LNCaP clone FGC (cell line): Measurements from ENCODE around the gene KAZALD1.

Source experiments
- DNase-seq: peaks from one replicate; pipeline ENCODE4 v3.0.0-alpha.2; 2011; ENCODE audit warnings: low read depth
- H3K4me3 ChIP-seq: 2 replicates; pipeline ENCODE4 v1.5.1; 2011; ENCODE audit warnings: mild to moderate bottlenecking, low read depth, low read length, control low read depth
- TF ChIP-seq, protein P1 (sequence below): IDR thresholded peaks from 2 replicates; pipeline ENCODE4 v1.5.1; 2012; ENCODE audit warnings: mild to moderate bottlenecking; ENCODE audit not compliant: control insufficient read depth, insufficient read depth; ENCODE audit errors: extremely low read depth

Gene KAZALD1

GRCh38 chr10:101076630-101077029 is 14.8 kb downstream of the KAZALD1 start:
- no peak for DNase-seq
- no peak overlapping the region for H3K4me3 ChIP-seq
- TF ChIP-seq, protein P1, sequence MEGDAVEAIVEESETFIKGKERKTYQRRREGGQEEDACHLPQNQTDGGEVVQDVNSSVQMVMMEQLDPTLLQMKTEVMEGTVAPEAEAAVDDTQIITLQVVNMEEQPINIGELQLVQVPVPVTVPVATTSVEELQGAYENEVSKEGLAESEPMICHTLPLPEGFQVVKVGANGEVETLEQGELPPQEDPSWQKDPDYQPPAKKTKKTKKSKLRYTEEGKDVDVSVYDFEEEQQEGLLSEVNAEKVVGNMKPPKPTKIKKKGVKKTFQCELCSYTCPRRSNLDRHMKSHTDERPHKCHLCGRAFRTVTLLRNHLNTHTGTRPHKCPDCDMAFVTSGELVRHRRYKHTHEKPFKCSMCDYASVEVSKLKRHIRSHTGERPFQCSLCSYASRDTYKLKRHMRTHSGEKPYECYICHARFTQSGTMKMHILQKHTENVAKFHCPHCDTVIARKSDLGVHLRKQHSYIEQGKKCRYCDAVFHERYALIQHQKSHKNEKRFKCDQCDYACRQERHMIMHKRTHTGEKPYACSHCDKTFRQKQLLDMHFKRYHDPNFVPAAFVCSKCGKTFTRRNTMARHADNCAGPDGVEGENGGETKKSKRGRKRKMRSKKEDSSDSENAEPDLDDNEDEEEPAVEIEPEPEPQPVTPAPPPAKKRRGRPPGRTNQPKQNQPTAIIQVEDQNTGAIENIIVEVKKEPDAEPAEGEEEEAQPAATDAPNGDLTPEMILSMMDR, result no peak

DNA sequence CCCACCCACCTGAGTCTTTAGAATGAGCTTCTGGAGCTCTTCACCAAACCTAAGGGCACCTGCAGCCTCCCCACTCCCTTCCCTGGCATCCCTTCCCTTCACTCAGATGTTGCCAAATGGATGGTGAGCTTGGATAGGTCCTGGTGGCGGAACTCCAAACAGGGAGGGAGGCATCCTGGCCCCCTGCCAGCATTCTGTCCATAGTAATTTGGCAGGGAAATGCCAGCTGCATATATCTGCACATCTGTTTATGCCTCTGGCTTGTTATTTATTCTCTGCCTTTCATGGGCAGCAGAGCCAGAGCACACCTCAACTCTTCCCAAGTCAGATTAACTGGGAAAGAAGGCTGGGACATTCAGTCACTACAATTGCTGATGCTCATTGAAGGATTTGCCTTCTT is 18.1 kb downstream of the KAZALD1 start:
- no peak overlapping the region for H3K4me3 ChIP-seq
- TF ChIP-seq, protein P1, result no peak
- DNase-seq, result no peak

DNA sequence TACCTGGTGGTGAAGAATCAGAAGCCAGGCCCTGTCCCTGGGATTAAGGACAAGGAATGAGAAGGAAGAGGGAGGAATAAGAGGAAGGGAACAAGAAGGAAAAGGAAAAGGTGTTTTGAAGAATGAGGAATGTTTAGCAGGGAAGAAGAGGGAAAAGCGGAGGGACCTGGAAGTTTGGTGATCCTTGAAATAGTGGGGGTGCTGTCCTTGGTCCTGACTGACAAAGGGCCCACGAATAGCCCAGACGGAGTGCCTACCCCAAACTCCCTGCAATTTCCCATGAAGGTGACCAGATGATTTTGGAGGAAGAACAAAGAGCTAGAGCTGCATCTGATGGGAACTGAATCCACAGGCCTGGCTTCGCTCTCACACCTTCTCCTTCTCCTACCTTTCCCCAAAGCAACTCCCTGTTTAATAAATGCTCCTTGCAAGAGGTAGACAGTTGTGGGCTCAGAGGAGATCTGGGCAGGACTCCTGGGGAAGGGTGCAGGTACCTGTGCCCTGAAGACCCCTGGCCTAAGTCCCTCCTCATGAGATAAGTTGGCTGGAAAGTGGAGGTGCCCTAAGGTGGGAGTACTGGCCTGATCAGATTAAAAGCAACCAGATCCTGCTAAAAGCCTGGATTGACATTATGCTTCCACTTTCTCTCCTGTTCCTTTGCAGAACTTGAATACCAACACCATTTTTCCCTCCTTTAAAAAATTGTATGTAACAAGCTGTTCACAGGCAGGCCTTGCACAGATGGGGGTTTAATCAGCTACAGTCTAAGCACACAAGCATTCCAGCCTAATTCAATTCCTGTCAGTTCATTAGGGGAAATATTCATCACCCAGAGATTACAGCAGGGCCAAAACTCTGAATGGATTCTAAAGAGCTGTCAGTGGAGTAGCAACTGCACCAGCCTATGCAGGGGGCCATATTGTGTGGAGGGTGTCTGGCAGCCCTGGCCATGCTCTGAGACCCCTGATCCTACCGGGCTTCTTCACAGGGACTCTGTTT is 19.4 kb downstream of the KAZALD1 start:
- no peak overlapping the region for H3K4me3 ChIP-seq
- TF ChIP-seq, protein P1, result no peak
- DNase-seq, result no peak

DNA sequence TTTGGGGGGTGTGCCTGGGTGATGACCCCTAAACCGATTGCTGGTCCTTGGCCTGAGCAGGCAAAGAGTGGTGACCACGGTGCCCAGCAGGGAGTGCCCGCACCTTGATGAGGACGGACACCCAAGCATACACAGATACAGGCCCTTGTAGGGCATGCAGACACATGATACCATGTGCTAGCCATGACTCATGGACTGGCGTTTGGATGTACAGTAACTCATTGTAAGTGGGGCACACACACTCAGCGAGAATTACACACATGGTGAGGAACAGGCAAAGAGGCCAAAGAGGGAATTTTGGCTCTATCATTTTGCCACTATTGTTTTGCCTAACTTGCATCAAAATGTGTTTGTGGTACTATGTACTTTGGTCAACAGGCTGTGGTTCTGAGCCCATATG is 24.1 kb downstream of the KAZALD1 start:
- H3K4me3 ChIP-seq, result no peak overlapping the region
- DNase-seq, result no peak
- TF ChIP-seq, protein P1, result no peak

GRCh38 chr10:101087376-101087775 is 25.6 kb downstream of the KAZALD1 start:
- TF ChIP-seq, protein P1, result no peak
- H3K4me3 ChIP-seq, result no peak overlapping the region
- no peak for DNase-seq

- DNase-seq, result no peak
- TF ChIP-seq, protein P1, result no peak
- no peak overlapping the region for H3K4me3 ChIP-seq
These were observed 26.2 kb downstream of the KAZALD1 start for GRCh38 chr10:101087965-101088364.
